ENCODE results near the gene PLLP. TPM values are rescaled to one million over a fixed set of nuclear protein-coding genes. Genes with fewer than 3 reads are reported as not detected.

PLLP gene
- total and polyA plus RNA-seq, 9 of the 15 experiments (the other 6 are each of a cell fraction or from before 2014, with no cell fraction given): 0.09 to 0.96 (median 0.27) TPM

DNA sequence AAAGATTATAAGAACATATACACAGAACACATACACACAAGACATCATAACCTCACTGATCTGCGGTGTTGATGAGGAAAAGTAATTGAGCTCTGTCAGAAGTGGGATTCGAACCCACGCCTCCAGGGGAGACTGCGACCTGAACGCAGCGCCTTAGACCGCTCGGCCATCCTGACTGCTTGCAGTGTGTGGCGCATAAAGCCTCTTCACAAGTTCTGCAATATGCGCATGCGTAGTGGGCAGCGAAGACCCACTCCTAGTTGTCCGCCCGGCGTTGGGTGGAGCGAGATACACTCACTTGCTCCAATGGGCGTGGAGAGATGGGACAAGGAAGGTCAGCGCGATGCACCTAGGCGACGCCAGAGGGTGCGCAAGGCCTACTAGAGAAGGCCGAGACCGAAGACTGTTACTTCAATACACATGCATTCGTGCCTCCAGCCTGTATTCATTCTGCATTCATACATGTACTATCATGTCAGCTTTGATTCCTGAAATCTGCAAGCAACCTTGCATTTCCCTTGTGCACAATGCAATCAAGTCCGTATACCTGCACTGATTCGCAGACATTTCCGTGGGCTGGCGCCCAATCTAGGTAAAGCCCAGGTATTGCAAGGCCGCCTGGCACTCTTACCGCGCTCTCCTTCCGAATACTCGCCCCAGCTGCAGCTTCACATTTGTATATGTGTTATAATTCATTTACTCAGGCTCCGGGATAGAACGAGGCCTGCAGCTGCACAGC is 16.1 kb upstream of the PLLP start (continued):
- TF ChIP-seq, protein P1, sequence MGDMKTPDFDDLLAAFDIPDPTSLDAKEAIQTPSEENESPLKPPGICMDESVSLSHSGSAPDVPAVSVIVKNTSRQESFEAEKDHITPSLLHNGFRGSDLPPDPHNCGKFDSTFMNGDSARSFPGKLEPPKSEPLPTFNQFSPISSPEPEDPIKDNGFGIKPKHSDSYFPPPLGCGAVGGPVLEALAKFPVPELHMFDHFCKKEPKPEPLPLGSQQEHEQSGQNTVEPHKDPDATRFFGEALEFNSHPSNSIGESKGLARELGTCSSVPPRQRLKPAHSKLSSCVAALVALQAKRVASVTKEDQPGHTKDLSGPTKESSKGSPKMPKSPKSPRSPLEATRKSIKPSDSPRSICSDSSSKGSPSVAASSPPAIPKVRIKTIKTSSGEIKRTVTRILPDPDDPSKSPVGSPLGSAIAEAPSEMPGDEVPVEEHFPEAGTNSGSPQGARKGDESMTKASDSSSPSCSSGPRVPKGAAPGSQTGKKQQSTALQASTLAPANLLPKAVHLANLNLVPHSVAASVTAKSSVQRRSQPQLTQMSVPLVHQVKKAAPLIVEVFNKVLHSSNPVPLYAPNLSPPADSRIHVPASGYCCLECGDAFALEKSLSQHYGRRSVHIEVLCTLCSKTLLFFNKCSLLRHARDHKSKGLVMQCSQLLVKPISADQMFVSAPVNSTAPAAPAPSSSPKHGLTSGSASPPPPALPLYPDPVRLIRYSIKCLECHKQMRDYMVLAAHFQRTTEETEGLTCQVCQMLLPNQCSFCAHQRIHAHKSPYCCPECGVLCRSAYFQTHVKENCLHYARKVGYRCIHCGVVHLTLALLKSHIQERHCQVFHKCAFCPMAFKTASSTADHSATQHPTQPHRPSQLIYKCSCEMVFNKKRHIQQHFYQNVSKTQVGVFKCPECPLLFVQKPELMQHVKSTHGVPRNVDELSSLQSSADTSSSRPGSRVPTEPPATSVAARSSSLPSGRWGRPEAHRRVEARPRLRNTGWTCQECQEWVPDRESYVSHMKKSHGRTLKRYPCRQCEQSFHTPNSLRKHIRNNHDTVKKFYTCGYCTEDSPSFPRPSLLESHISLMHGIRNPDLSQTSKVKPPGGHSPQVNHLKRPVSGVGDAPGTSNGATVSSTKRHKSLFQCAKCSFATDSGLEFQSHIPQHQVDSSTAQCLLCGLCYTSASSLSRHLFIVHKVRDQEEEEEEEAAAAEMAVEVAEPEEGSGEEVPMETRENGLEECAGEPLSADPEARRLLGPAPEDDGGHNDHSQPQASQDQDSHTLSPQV (IDR thresholded peaks at IDR 0.05): peak; percentile 94
- TF ChIP-seq, protein P2, sequence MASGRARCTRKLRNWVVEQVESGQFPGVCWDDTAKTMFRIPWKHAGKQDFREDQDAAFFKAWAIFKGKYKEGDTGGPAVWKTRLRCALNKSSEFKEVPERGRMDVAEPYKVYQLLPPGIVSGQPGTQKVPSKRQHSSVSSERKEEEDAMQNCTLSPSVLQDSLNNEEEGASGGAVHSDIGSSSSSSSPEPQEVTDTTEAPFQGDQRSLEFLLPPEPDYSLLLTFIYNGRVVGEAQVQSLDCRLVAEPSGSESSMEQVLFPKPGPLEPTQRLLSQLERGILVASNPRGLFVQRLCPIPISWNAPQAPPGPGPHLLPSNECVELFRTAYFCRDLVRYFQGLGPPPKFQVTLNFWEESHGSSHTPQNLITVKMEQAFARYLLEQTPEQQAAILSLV (tag; IDR thresholded peaks at IDR 0.05): no peak
- TF ChIP-seq HSF4 (CRISPR knock-in tag; IDR thresholded peaks at IDR 0.05; ENCODE audit: borderline replicate concordance) (no peak), TEAD4 (IDR thresholded peaks at IDR 0.05; ENCODE audit: low read length) (peak; percentile 72), TEAD4 (CRISPR knock-in tag; IDR thresholded peaks at IDR 0.05; ENCODE audit: borderline replicate concordance) (no peak), YBX1 (IDR thresholded peaks at IDR 0.05) (no peak), ELF2 (CRISPR knock-in tag; IDR thresholded peaks at IDR 0.05) (no peak), ARNT (IDR thresholded peaks at IDR 0.05) (peak in 1 of 2 experiments; percentile 71; a peak in 1 of 4 replicates), MCM2 (IDR thresholded peaks at IDR 0.05; ENCODE audit: low read depth) (no peak), RBM14 (IDR thresholded peaks at IDR 0.05; ENCODE audit: borderline replicate concordance, insufficient read depth, low read depth, low read length) (no peak), SMARCE1 (IDR thresholded peaks at IDR 0.05) (no peak)
- TF ChIP-seq, protein P3, sequence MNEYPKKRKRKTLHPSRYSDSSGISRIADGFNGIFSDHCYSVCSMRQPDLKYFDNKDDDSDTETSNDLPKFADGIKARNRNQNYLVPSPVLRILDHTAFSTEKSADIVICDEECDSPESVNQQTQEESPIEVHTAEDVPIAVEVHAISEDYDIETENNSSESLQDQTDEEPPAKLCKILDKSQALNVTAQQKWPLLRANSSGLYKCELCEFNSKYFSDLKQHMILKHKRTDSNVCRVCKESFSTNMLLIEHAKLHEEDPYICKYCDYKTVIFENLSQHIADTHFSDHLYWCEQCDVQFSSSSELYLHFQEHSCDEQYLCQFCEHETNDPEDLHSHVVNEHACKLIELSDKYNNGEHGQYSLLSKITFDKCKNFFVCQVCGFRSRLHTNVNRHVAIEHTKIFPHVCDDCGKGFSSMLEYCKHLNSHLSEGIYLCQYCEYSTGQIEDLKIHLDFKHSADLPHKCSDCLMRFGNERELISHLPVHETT (CRISPR knock-in tag; conservative IDR thresholded peaks at IDR 0.05 in 1 of 2, IDR thresholded peaks at IDR 0.05 in 1 of 2): 0 out of 4 replicates have a peak, but pooled peaks of 1 of the 2 experiments have one; percentile 50
- TF ChIP-seq, protein P4, sequence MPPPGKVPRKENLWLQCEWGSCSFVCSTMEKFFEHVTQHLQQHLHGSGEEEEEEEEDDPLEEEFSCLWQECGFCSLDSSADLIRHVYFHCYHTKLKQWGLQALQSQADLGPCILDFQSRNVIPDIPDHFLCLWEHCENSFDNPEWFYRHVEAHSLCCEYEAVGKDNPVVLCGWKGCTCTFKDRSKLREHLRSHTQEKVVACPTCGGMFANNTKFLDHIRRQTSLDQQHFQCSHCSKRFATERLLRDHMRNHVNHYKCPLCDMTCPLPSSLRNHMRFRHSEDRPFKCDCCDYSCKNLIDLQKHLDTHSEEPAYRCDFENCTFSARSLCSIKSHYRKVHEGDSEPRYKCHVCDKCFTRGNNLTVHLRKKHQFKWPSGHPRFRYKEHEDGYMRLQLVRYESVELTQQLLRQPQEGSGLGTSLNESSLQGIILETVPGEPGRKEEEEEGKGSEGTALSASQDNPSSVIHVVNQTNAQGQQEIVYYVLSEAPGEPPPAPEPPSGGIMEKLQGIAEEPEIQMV (tag; conservative IDR thresholded peaks at IDR 0.05; ENCODE audit: low read depth): no peak
- TF ChIP-seq, protein P5, sequence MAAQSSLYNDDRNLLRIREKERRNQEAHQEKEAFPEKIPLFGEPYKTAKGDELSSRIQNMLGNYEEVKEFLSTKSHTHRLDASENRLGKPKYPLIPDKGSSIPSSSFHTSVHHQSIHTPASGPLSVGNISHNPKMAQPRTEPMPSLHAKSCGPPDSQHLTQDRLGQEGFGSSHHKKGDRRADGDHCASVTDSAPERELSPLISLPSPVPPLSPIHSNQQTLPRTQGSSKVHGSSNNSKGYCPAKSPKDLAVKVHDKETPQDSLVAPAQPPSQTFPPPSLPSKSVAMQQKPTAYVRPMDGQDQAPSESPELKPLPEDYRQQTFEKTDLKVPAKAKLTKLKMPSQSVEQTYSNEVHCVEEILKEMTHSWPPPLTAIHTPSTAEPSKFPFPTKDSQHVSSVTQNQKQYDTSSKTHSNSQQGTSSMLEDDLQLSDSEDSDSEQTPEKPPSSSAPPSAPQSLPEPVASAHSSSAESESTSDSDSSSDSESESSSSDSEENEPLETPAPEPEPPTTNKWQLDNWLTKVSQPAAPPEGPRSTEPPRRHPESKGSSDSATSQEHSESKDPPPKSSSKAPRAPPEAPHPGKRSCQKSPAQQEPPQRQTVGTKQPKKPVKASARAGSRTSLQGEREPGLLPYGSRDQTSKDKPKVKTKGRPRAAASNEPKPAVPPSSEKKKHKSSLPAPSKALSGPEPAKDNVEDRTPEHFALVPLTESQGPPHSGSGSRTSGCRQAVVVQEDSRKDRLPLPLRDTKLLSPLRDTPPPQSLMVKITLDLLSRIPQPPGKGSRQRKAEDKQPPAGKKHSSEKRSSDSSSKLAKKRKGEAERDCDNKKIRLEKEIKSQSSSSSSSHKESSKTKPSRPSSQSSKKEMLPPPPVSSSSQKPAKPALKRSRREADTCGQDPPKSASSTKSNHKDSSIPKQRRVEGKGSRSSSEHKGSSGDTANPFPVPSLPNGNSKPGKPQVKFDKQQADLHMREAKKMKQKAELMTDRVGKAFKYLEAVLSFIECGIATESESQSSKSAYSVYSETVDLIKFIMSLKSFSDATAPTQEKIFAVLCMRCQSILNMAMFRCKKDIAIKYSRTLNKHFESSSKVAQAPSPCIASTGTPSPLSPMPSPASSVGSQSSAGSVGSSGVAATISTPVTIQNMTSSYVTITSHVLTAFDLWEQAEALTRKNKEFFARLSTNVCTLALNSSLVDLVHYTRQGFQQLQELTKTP (IDR thresholded peaks at IDR 0.05; ENCODE audit: low read depth in 1 of 2, partially characterized antibody in 2 of 2): peak in 1 of 2 experiments; percentile 57

Data from K562 (cell line).